Ishikawa (cell line): Measurements from ENCODE around the gene GALNTL6.

ENCODE experiments used
- RAD21 ChIP-seq: IDR thresholded peaks from 2 replicates; pipeline ENCODE4 v1.6.1; 2012; ENCODE audit warnings: low read depth
- ZBTB7A ChIP-seq: IDR thresholded peaks from 2 replicates; pipeline ENCODE4 v1.6.1; 2012; ENCODE audit warnings: low read depth

DNA sequence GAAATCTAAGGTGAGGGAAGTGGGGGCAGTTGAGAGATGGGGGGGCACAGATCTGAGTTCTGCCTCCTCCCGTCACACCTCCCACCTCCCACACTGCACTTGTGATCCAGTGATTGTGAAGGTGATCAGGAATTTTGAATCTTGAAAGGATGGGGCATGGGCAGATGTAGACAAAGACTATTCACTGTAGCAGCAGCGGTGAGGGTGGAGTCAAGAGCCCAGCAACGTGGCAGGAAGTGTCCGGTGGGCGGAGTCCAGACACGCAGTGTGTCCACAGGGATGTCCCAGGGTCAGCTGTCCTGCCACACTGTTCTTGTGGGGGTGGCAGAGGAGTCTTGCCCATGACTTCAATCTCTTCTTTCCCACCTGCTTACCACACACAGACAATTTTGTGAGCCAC, 1024.9 kb downstream of the GALNTL6 start:
- TF ChIP-seq RAD21 (no peak), ZBTB7A (no peak)
